GM19193 (cell line): ENCODE measurements around the gene PDF.

Experiments
- POLR2A ChIP-seq: IDR thresholded peaks from 4 replicates; pipeline ENCODE4 v1.6.1; 2011; ENCODE audit not compliant: insufficient read depth, insufficient read length; ENCODE audit errors: extremely low read depth

PDF gene

GRCh38 chr16:69277413-69277812 lies 53.0 kb downstream of the PDF start:
- no peak for TF ChIP-seq POLR2A
